Neuronal stem cell (in vitro differentiated cells): ENCODE data around the gene STXBP6.

ENCODE experiments used
- DNase-seq: peaks from one replicate; pipeline ENCODE4 v3.0.0-alpha.2; 2013; ENCODE audit warnings: low spot score
- H2AFZ ChIP-seq: one replicate; pipeline ENCODE4 v1.6.1; 2013; ENCODE audit warnings: mild to moderate bottlenecking, low read length, inconsistent platforms
- H2AK5ac ChIP-seq: 2 replicates; pipeline ENCODE4 v1.6.1; 2013; ENCODE audit warnings: low read depth, mild to moderate bottlenecking, inconsistent platforms, low read length, moderate library complexity, mixed read lengths
- H2BK120ac ChIP-seq: 2 replicates; pipeline ENCODE4 v1.6.1; 2013; ENCODE audit warnings: low read depth, mild to moderate bottlenecking, inconsistent platforms, low read length, moderate library complexity, mixed read lengths
- H2BK12ac ChIP-seq: one replicate; pipeline ENCODE4 v1.6.1; 2013; ENCODE audit warnings: low read length, inconsistent platforms
- H2BK15ac ChIP-seq: 2 replicates; pipeline ENCODE4 v1.6.1; 2013; ENCODE audit warnings: mild to moderate bottlenecking, low read length, inconsistent platforms, mixed read lengths
- H2BK5ac ChIP-seq: one replicate; pipeline ENCODE4 v1.6.1; 2013; ENCODE audit warnings: inconsistent platforms, mild to moderate bottlenecking, low read length, moderate library complexity
- H3K14ac ChIP-seq: one replicate; pipeline ENCODE4 v1.6.1; 2013; ENCODE audit warnings: low read length, inconsistent platforms
- H3K18ac ChIP-seq: 2 replicates; pipeline ENCODE4 v1.6.1; 2013; ENCODE audit warnings: low read length, inconsistent platforms
- H3K23ac ChIP-seq: 2 replicates; pipeline ENCODE4 v1.6.1; 2013; ENCODE audit warnings: low read depth, mild to moderate bottlenecking, mixed read lengths, low read length, inconsistent platforms; ENCODE audit not compliant: poor library complexity
- H3K27ac ChIP-seq: replicated peaks from 3 replicates; pipeline ENCODE4 v1.5.1; 2013; ENCODE audit warnings: low read length, inconsistent platforms
- H3K27me3 ChIP-seq, 3 experiments: 2 replicates each; pipeline ENCODE4 v1.6.1; 2013; ENCODE audit warnings: low read length in 3 of 3, mild to moderate bottlenecking in 2 of 3, inconsistent platforms in 1 of 3, low read depth in 1 of 3, mixed read lengths in 1 of 3, moderate library complexity in 1 of 3; ENCODE audit not compliant: control insufficient read depth in 3 of 3, insufficient read depth in 3 of 3
- H3K36me3 ChIP-seq, 2 donors: replicated peaks in 1 of 2; 2 replicates each; pipeline ENCODE4 v1.6.1; 2013; ENCODE audit warnings: low read length in 2 of 2; ENCODE audit not compliant: control insufficient read depth in 2 of 2, insufficient read depth in 2 of 2
- H3K4ac ChIP-seq: 2 replicates; pipeline ENCODE4 v1.6.1; 2013; ENCODE audit warnings: inconsistent platforms, mild to moderate bottlenecking, low read length, moderate library complexity
- H3K4me1 ChIP-seq, 2 donors: 1 replicate in 1 of 2; 2 replicates in 1 of 2; pipeline ENCODE4 v1.6.1; 2013; ENCODE audit warnings: low read length in 2 of 2, low read depth in 1 of 2; ENCODE audit not compliant: control insufficient read depth in 2 of 2, insufficient read depth in 1 of 2
- H3K4me2 ChIP-seq: one replicate; pipeline ENCODE4 v1.6.1; 2013; ENCODE audit warnings: mild to moderate bottlenecking, low read length, inconsistent platforms; ENCODE audit not compliant: insufficient read depth, poor library complexity, severe bottlenecking
- H3K4me3 ChIP-seq, 2 donors: 2 replicates each; pipeline ENCODE4 v1.5.1; 2013; ENCODE audit warnings: low read length in 2 of 2, mild to moderate bottlenecking in 2 of 2, inconsistent platforms in 1 of 2, moderate library complexity in 1 of 2
- H3K79me1 ChIP-seq: one replicate; pipeline ENCODE4 v1.6.1; 2013; ENCODE audit warnings: low read depth, mild to moderate bottlenecking, inconsistent platforms, low read length, moderate library complexity
- H3K9ac ChIP-seq: one replicate; pipeline ENCODE4 v1.6.1; 2013; ENCODE audit warnings: mild to moderate bottlenecking, low read depth, low read length, inconsistent platforms; ENCODE audit not compliant: poor library complexity
- H3K9me3 ChIP-seq, 2 donors: replicated peaks in 1 of 2; 2 replicates each; pipeline versions ENCODE3 to v1.6.1; 2013; ENCODE audit warnings: low read length in 2 of 2, mild to moderate bottlenecking in 2 of 2, inconsistent platforms in 1 of 2, low read depth in 1 of 2, mixed read lengths in 1 of 2, moderate library complexity in 1 of 2; ENCODE audit not compliant: control insufficient read depth in 2 of 2, insufficient read depth in 1 of 2
- H4K8ac ChIP-seq: one replicate; pipeline ENCODE4 v1.6.1; 2013; ENCODE audit warnings: low read depth, mild to moderate bottlenecking, inconsistent platforms, low read length, moderate library complexity
- H4K91ac ChIP-seq: one replicate; pipeline ENCODE4 v1.6.1; 2013; ENCODE audit warnings: low read length, low read depth, mild to moderate bottlenecking, inconsistent platforms; ENCODE audit not compliant: poor library complexity
- WGBS, 2 donors: extraction: QIAGEN DNeasy Blood & Tissue Kit; methylation state at CpG; one replicate each; pipeline ENCODE4 v1.1.7; 2013; ENCODE audit warnings: missing lambda C conversion rate in 2 of 2, mixed read lengths in 1 of 2; ENCODE audit not compliant: insufficient read length in 2 of 2, insufficient replicate concordance in 1 of 2; ENCODE audit errors: extremely low coverage in 2 of 2; 5-methylcytosine and 5-hydroxymethylcytosine counted together

The STXBP6 gene

DNA sequence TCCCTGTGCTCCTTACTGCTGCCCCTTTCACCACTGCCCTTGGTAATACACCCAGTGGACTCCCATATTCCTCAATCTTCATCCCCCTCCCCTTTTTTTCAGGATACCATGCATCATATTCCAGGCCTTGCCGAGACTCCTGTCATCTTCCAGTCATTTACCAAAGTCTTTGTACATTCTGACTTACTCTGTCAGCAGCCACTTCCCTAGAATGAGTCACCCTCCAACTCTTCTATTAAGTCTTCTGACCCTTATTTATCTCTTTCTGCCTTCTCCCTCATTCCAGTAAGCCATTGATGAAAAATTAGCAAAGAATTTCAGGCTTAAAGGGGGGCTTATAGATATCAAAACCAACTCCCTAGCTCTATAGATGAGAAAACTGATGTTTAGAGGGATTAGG, 128.0 kb downstream of the STXBP6 start:
- no peak overlapping the region for H3K27ac ChIP-seq
- H3K79me1 ChIP-seq: no peaks in the 10 kb centered on the region
- H2BK5ac ChIP-seq: no peak overlapping the region
- no peak overlapping the region for H3K4ac ChIP-seq
- no peak overlapping the region for H3K18ac ChIP-seq
- H3K4me2 ChIP-seq: no peak overlapping the region
- no peak overlapping the region for H2AFZ ChIP-seq
- H3K9me3 ChIP-seq: no peaks in the 10 kb centered on the region
- no peak overlapping the region for H2BK15ac ChIP-seq
- no peak overlapping the region for H4K8ac ChIP-seq
- H3K14ac ChIP-seq: no peak overlapping the region
- no peak overlapping the region for H2BK120ac ChIP-seq
- no peak overlapping the region for H4K91ac ChIP-seq
- no peak for DNase-seq
- no peak overlapping the region for H3K4me3 ChIP-seq
- no CpG with 5 or more reads among the region's 1 CpG for WGBS, 2 donors
- H3K36me3 ChIP-seq: no peaks in the 10 kb centered on the region
- H2AK5ac ChIP-seq: no peak overlapping the region
- no peak overlapping the region for H3K9ac ChIP-seq
- H3K27me3 ChIP-seq: no peaks in the 10 kb centered on the region
- H3K4me1 ChIP-seq: no peaks in the 10 kb centered on the region
- no peak overlapping the region for H2BK12ac ChIP-seq
- H3K23ac ChIP-seq: no peak overlapping the region

DNA sequence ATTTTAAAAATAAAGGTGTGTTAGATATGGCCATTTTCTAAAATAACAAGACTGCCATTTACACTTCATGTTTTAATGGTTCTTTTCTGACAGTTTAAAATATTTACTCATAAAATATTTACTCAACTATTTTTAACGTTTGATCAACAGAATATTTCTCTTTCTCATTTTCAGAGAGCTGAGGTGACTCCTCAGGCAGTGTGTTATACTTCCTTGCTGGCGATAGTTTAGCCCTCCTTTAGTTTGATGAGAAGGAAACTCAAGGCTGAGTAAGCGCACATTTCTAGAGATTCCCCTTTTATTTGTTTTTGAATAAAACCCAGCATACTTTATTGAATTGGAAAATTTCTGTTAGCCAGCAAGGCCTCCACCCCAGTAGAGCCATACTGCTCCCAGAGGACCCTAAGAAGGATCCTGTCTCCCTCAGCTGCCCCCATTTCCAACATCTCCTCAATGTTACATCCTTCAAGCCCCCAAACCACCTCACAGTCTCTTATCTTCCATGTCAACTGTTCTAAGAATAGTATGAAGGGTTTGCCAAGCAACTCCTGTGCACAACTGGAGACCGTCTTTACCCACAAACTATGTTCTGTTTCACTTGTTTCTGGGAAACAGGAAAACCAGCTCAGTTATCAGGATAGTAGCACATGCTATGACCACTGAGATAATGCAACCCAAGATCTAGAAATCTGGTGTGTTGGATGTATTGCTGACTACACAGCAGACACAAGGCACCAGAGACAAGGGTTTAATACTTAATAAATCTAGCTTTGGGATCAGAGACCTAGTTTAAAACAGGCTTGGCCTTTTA, 129.5 kb downstream of the STXBP6 start:
- Histone ChIP-seq H3K4me1 (no peaks in the 10 kb centered on the region), H2BK5ac (no peak overlapping the region), H2BK120ac (no peak overlapping the region), H4K8ac (no peak overlapping the region), H3K4me3 (no peak overlapping the region), H2AK5ac (no peak overlapping the region), H3K14ac (no peak overlapping the region), H3K4me2 (no peak overlapping the region), H2BK12ac (no peak overlapping the region), H2AFZ (no peak overlapping the region), H3K79me1 (no peaks in the 10 kb centered on the region), H3K27ac (no peak overlapping the region), H3K9me3 (no peaks in the 10 kb centered on the region), H3K4ac (no peak overlapping the region), H3K23ac (no peak overlapping the region), H2BK15ac (no peak overlapping the region), H3K36me3 (no peaks in the 10 kb centered on the region), H3K9ac (no peak overlapping the region), H3K18ac (no peak overlapping the region), H3K27me3 (no peaks in the 10 kb centered on the region), H4K91ac (no peak overlapping the region)
- DNase-seq: no peak
- no CpG with 5 or more reads among the region's 4 CpGs for WGBS, 2 donors

DNA sequence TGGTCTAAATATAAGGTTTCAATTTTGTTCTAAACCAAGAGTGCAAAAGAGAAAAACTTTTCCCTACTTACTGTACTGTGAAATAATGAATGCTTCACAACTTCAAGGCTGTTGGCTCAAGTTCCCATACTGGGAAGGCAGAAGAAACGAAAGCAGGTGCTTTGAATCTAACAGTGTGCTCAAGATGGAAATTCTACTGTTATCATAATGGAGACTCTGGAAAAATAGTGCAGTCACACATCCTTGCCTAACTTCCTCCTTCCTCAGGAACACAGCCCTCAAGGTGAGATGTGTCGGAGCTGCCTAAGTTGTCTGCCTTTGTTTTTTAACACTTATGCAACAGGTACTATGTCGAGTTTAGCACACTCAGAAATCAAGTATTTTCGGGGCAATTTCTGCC, 131.1 kb downstream of the STXBP6 start:
- Histone ChIP-seq H3K9me3 (no peaks in the 10 kb centered on the region), H3K9ac (no peak overlapping the region), H4K8ac (no peak overlapping the region), H3K14ac (no peak overlapping the region), H3K27me3 (no peaks in the 10 kb centered on the region), H4K91ac (no peak overlapping the region), H2AK5ac (no peak overlapping the region), H3K36me3 (no peaks in the 10 kb centered on the region), H3K79me1 (no peaks in the 10 kb centered on the region), H3K4me1 (no peaks in the 10 kb centered on the region), H3K4me3 (no peak overlapping the region), H2AFZ (no peak overlapping the region), H3K4me2 (no peak overlapping the region), H2BK12ac (no peak overlapping the region), H2BK15ac (no peak overlapping the region), H2BK120ac (no peak overlapping the region), H3K27ac (no peak overlapping the region), H3K18ac (no peak overlapping the region), H2BK5ac (no peak overlapping the region), H3K4ac (no peak overlapping the region), H3K23ac (no peak overlapping the region)
- DNase-seq: no peak
- WGBS, 2 donors: no CpG with 5 or more reads among the region's 4 CpGs

DNA sequence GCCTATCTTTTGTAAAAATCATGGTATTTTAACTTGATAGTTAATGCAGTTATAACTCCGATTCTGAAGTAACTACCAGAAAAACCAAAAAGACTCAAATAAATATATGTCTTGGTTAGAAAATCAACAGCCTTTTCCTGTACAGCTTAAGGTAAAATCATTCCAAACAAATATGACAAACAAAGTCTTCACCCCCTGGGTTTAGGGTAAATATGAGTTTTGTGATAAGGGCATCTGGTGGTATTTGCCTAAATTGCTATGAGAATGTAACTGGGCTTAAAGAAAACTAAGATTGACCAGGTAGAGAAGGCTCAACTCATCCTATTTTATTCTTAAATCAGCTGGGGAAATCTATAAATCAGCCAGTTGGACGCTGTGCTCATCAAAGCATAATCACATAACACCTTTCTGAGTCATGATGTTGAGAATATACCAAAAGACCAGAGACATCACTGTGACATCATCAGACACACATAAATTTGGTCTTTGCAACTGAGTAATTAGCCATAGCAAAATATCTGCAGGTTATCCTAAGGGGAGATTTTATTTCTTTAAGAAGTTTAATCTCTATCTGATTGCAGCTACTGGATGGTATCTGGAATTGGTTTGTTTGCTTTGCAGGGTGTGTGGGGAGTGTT, 133.9 kb downstream of the STXBP6 start:
- Histone ChIP-seq H2AK5ac (no peak overlapping the region), H2BK5ac (no peak overlapping the region), H3K79me1 (no peaks in the 10 kb centered on the region), H3K27ac (no peak overlapping the region), H2BK15ac (no peak overlapping the region), H2BK120ac (no peak overlapping the region), H3K23ac (no peak overlapping the region), H3K4ac (no peak overlapping the region), H3K9me3 (no peaks in the 10 kb centered on the region), H3K27me3 (no peaks in the 10 kb centered on the region), H4K91ac (no peak overlapping the region), H3K4me3 (no peak overlapping the region), H3K4me2 (no peak overlapping the region), H3K4me1 (no peaks in the 10 kb centered on the region), H3K18ac (no peak overlapping the region), H2BK12ac (no peak overlapping the region), H3K36me3 (no peaks in the 10 kb centered on the region), H3K14ac (no peak overlapping the region), H3K9ac (no peak overlapping the region), H4K8ac (no peak overlapping the region), H2AFZ (no peak overlapping the region)
- WGBS, 2 donors: no CpG with 5 or more reads among the region's 2 CpGs
- DNase-seq: no peak
